GM12891 (cell line): ENCODE results near the gene CHST6.
"Not testable (repeated sequence)": the region's sequence is repeated elsewhere in the genome, so short reads cannot be mapped to it uniquely, and the experiment has no call there.

ENCODE experiments used
- DNase-seq: peaks from one replicate; pipeline ENCODE4 v3.0.0; 2011; ENCODE audit warnings: low spot score; ENCODE audit not compliant: insufficient read length
- FAIRE-seq: peaks from 2 replicates; lab custom pipeline; 2011; peaks lifted over from hg19 to GRCh38; lab: Jason Lieb, UNC
- PAX5 ChIP-seq: IDR thresholded peaks from 2 replicates; pipeline ENCODE4 v1.6.1; 2011; ENCODE audit warnings: low read length, moderate library complexity, mild to moderate bottlenecking; ENCODE audit not compliant: insufficient read depth, severe bottlenecking
- POLR2A ChIP-seq: IDR thresholded peaks from 2 replicates; pipeline ENCODE4 v1.6.1; 2011; ENCODE audit warnings: low read depth, low read length, control low read depth
- POLR2AphosphoS5 ChIP-seq: IDR thresholded peaks from 2 replicates; pipeline ENCODE4 v1.6.1; 2011; ENCODE audit warnings: low read depth, low read length, control low read depth
- POU2F2 ChIP-seq: IDR thresholded peaks from 2 replicates; pipeline ENCODE4 v1.6.1; 2011; ENCODE audit warnings: low read depth, mild to moderate bottlenecking, control low read depth, low read length, moderate library complexity
- SPI1 ChIP-seq: IDR thresholded peaks from 2 replicates; pipeline ENCODE4 v1.6.1; 2011; ENCODE audit warnings: low read depth, low read length, control low read depth
- TAF1 ChIP-seq: IDR thresholded peaks from 2 replicates; pipeline ENCODE4 v1.6.1; 2011; ENCODE audit warnings: low read depth, low read length, control low read depth

Gene CHST6

GRCh38 chr16:75502916-75503605 is 7.8 kb upstream of the CHST6 start:
- FAIRE-seq (no peak), DNase-seq (no peak)
- no peak for TF ChIP-seq POLR2A
- TF ChIP-seq POLR2AphosphoS5 = no peak
- no peak for TF ChIP-seq PAX5
- TF ChIP-seq SPI1 = no peak
- TF ChIP-seq POU2F2 = no peak
- no peak for TF ChIP-seq TAF1

GRCh38 chr16:75501820-75502219 is 6.6 kb upstream of the CHST6 start:
- not testable (repeated sequence) for DNase-seq, FAIRE-seq

DNA sequence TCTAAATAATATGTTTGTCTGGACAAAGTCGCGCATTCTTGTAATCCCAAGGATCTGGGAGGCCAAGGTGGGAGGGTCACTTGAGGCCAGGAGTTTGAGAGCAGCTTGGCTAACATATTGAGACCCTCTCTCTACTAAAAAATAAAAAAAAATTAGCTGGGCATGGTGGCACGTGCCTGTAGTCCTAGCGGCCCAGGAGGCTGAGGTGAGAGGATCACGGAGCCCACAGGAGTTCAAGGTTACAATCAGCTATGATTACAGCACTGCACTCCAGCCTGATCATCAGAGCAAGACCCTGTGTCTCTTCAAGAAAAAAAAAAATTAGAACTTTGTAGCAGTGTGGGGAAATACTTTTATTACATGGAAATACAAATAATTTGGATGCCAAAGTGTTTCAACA is 6.1 kb upstream of the CHST6 start:
- TF ChIP-seq POLR2A (no peak), POU2F2 (no peak), TAF1 (no peak), SPI1 (no peak), POLR2AphosphoS5 (no peak), PAX5 (no peak)
- DNase-seq (no peak), FAIRE-seq (no peak)

DNA sequence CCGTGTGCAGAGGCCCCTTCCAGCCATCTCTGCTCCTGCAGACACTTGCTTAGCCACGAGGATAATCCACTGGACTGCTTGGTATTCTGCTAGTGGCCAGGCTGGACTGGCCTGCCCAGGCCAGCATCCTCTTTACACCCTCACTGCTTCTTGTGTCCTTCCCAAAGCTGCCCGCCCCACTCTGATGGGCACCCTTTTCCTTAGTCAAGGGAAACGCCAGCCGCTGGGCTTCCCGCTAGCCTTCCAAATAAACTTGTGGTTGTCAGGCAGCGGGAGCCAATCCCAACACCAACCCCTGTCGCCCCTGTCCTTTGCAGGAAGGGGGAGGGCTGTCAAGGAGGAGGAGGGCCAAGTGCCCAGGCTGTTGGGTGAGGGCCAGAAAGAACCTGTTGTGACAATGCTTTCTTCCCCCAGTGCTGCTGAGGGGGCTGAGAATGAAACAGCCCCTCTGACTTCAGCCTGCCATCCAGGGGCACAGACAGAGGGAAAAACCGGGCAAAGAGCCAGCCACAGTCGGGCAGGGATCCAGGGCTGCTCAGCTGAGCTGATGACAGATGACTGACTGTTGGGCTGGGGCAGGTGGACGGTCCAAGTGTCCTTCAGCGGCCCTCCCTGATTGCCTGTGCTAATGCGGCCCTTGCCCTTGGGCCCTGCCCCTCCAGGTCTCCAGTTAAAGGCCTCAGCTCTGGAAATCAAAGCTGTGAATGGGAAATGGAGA is 3.5 kb upstream of the CHST6 start:
- not testable (repeated sequence) for FAIRE-seq, DNase-seq

DNA sequence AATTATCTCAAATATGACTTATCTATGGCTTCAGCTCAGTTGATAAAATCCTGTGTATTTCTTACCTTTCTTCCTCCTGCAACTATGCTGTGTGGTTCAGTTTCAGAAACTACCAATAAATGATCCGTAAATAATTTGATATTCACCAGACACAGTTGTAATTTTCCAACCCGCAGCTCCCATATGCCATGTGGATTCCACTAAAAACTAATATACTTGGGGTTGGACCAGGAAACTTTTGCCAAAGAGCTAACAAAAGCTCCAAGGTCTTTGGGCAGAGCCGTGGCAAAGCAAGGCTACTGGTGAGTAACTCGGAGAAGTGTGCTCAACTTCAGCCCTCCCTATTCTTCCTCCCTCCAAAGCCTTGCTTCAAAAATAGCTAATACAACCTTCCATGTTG is 2.3 kb upstream of the CHST6 start:
- FAIRE-seq = no peak
- no peak for DNase-seq

GRCh38 chr16:75494661-75495075 is 573 bp downstream of the CHST6 start:
- FAIRE-seq (no peak), DNase-seq (no peak)
- TF ChIP-seq POLR2A (no peak), POU2F2 (no peak), SPI1 (no peak), PAX5 (no peak), POLR2AphosphoS5 (no peak), TAF1 (no peak)

More for the DNA sequence above, 2.3 kb upstream of the CHST6 start:
- TF ChIP-seq POLR2AphosphoS5 (no peak), PAX5 (no peak), SPI1 (no peak), TAF1 (no peak), POU2F2 (no peak), POLR2A (no peak)

DNA sequence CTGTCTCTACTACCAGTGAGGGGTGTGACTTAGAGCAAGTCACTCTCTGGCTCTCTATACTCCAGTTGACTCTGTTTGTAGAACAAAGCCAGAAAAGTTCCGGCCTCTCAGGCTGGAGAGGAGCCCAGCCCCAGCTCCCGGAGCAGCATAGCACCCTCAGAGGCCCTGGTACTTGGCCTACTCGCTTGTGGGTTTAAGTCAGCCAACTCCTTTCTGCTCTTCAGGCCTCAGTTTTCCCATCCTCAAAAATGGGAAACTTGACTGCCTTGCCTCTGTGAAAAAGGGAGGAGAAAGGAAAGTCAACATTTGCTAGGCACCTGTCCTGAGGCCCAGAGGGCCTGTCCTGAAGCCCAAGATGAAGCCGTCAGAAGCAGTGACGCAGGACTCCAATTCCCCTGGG is 1.1 kb downstream of the CHST6 start:
- FAIRE-seq (no peak), DNase-seq (no peak)
- TF ChIP-seq TAF1 = no peak
- TF ChIP-seq POLR2AphosphoS5 = no peak

DNA sequence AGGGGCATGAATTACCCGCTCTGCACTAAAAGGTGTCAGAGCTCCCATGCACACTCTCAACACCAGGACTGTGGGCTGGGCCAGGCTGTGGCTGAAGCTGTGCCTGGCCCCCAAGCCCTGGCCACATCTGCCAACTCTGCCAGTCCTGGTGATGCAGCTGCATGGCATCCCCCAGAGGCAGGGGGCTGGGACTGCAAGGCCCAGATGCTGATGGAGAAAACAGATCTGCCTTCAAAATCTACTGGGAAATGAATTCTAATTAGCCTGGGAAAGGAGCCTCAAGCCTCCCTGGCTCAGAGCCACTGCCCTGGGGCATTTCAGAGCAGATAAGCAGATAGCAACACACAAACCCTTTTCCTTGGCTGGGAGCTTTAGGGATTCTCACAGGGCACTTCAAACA is 3.4 kb downstream of the CHST6 start:
- no peak for DNase-seq
- no peak for TF ChIP-seq SPI1
- TF ChIP-seq POU2F2 = no peak
- no peak for TF ChIP-seq POLR2A
- TF ChIP-seq TAF1 = no peak
- TF ChIP-seq PAX5 = no peak
- no peak for TF ChIP-seq POLR2AphosphoS5
- no peak for FAIRE-seq

- no peak for TF ChIP-seq POU2F2
- no peak for TF ChIP-seq PAX5
- no peak for TF ChIP-seq SPI1
- no peak for TF ChIP-seq POLR2AphosphoS5
- TF ChIP-seq POLR2A = no peak
- TF ChIP-seq TAF1 = no peak
- FAIRE-seq (no peak), DNase-seq (no peak)
Observed at GRCh38 chr16:75488322-75488721, 6.9 kb downstream of the CHST6 start.

- no peak for DNase-seq
- FAIRE-seq = peak; percentile 13
- TF ChIP-seq TAF1 (no peak), PAX5 (no peak), POLR2A (peak; percentile 40; the same call in 1 of the 2 replicates), POU2F2 (peak; percentile 42; the same call in 1 of the 2 replicates)
Observed at GRCh38 chr16:75486676-75487313, 8.4 kb downstream of the CHST6 start.
